Activated CD4-positive, alpha-beta T cell treated with anti-CD3 and anti-CD28 coated beads, Interleukin-2, amount 10 ng/mL, durations not matched to agents 7 days and 5 days (primary cell): ENCODE results near the gene SALL3. TPM values are rescaled to one million over a fixed set of nuclear protein-coding genes. Genes with fewer than 3 reads are reported as not detected.
"Not testable (repeated sequence)": the region's sequence is repeated elsewhere in the genome, so short reads cannot be mapped to it uniquely, and the experiment has no call there.

Source experiments
- CTCF ChIA-PET: fragments of 350-600 bp; sonication (Branson Sonifier 250); formaldehyde crosslinking; loops from one replicate; lab custom pipeline; 2021; ENCODE audit warnings: antibody characterized with exemption; lab: Charles Lee
- POLR2A ChIA-PET: fragments of 350-600 bp; sonication (Branson Sonifier 250); formaldehyde crosslinking; loops from one replicate; lab custom pipeline; 2021; ENCODE audit warnings: antibody characterized with exemption; lab: Charles Lee
- DNase-seq: peaks from one replicate; pipeline ENCODE4 v3.0.0-alpha.2; 2020
- H3K27ac Mint-ChIP-seq: one replicate; pipeline ENCODE4 v1.8.0; 2021; ENCODE audit warnings: mild to moderate bottlenecking, moderate library complexity, mixed read lengths
- H3K27me3 Mint-ChIP-seq: one replicate; pipeline ENCODE4 v1.8.0; 2021; ENCODE audit warnings: mixed read lengths
- H3K36me3 Mint-ChIP-seq: one replicate; pipeline ENCODE4 v1.8.0; 2021; ENCODE audit warnings: low read depth, mixed read lengths
- H3K4me1 Mint-ChIP-seq: one replicate; pipeline ENCODE4 v1.8.0; 2021; ENCODE audit warnings: mixed read lengths
- H3K4me3 Mint-ChIP-seq: one replicate; pipeline ENCODE4 v1.8.0; 2021; ENCODE audit warnings: mild to moderate bottlenecking, moderate library complexity, mixed read lengths
- H3K9me3 Mint-ChIP-seq: one replicate; pipeline ENCODE4 v1.8.0; 2021; ENCODE audit warnings: mixed read lengths
- total RNA-seq, 2 experiments: library from RNA; stranded (reverse); gene quantifications; one replicate each; pipeline ENCODE4 v1.2.3, GENCODE V29; 2021

SALL3 gene
- total RNA-seq, 2 experiments from 2014 or later, result not detected

GRCh38 chr18:78948707-78949106 lies 30.9 kb upstream of the SALL3 start:
- Mint-ChIP-seq H3K27ac (no peak overlapping the region), H3K4me1 (no peaks in the 10 kb centered on the region), H3K27me3 (no peaks in the 10 kb centered on the region), H3K4me3 (no peak overlapping the region), H3K9me3 (peaks cover 8% of the 10 kb centered on the region), H3K36me3 (peaks cover 3% of the 10 kb centered on the region)
- POLR2A ChIA-PET, result no interaction called here
- CTCF ChIA-PET, result no interaction called here
- DNase-seq, result no peak

GRCh38 chr18:78949216-78949615 lies 30.4 kb upstream of the SALL3 start:
- H3K27me3 Mint-ChIP-seq, result no peaks in the 10 kb centered on the region

GRCh38 chr18:78950386-78950785 lies 29.2 kb upstream of the SALL3 start:
- no peaks in the 10 kb centered on the region for H3K27me3 Mint-ChIP-seq
- no peaks in the 10 kb centered on the region for H3K4me1 Mint-ChIP-seq
- H3K4me3 Mint-ChIP-seq, result no peak overlapping the region
- peaks cover 9% of the 10 kb centered on the region for H3K9me3 Mint-ChIP-seq
- ChIA-PET POLR2A (no interaction called here), CTCF (no interaction called here)
- DNase-seq, result no peak
- H3K36me3 Mint-ChIP-seq, result peaks cover 3% of the 10 kb centered on the region
- H3K27ac Mint-ChIP-seq, result no peak overlapping the region

More at GRCh38 chr18:78949216-78949615, 30.4 kb upstream of the SALL3 start:
- POLR2A ChIA-PET, result no interaction called here
- Mint-ChIP-seq H3K4me3 (no peak overlapping the region), H3K4me1 (no peaks in the 10 kb centered on the region), H3K27ac (no peak overlapping the region), H3K36me3 (peaks cover 3% of the 10 kb centered on the region), H3K9me3 (peaks cover 9% of the 10 kb centered on the region)
- CTCF ChIA-PET, result no interaction called here
- DNase-seq, result no peak

- H3K9me3 Mint-ChIP-seq, result peaks cover 9% of the 10 kb centered on the region
- no peak overlapping the region for H3K27ac Mint-ChIP-seq
- no peaks in the 10 kb centered on the region for H3K27me3 Mint-ChIP-seq
- H3K36me3 Mint-ChIP-seq, result peaks cover 3% of the 10 kb centered on the region
- H3K4me3 Mint-ChIP-seq, result no peak overlapping the region
- ChIA-PET POLR2A (no interaction called here), CTCF (no interaction called here)
- H3K4me1 Mint-ChIP-seq, result no peaks in the 10 kb centered on the region
- no peak for DNase-seq
Observed at GRCh38 chr18:78953566-78953965, 26.1 kb upstream of the SALL3 start.

GRCh38 chr18:78955051-78955450 lies 24.6 kb upstream of the SALL3 start:
- H3K4me3 Mint-ChIP-seq, result no peak overlapping the region
- no peak for DNase-seq
- peaks cover 9% of the 10 kb centered on the region for H3K9me3 Mint-ChIP-seq
- no peaks in the 10 kb centered on the region for H3K4me1 Mint-ChIP-seq
- POLR2A ChIA-PET, result no interaction called here
- no peaks in the 10 kb centered on the region for H3K27me3 Mint-ChIP-seq
- no peak overlapping the region for H3K27ac Mint-ChIP-seq
- CTCF ChIA-PET, result interaction anchor here (1.3 kb wide), 1 partner anchor 31 kb away, joined by 3 read pairs; no protein-coding TSS in a partner anchor
- peaks cover 3% of the 10 kb centered on the region for H3K36me3 Mint-ChIP-seq

- no peaks in the 10 kb centered on the region for H3K4me1 Mint-ChIP-seq
- H3K36me3 Mint-ChIP-seq, result no peaks in the 10 kb centered on the region
- ChIA-PET POLR2A (no interaction called here), CTCF (no interaction called here)
- no peaks in the 10 kb centered on the region for H3K27me3 Mint-ChIP-seq
- no peak overlapping the region for H3K27ac Mint-ChIP-seq
- H3K4me3 Mint-ChIP-seq, result no peak overlapping the region
- H3K9me3 Mint-ChIP-seq, result peaks cover 7% of the 10 kb centered on the region
- DNase-seq, result no peak
Observed at GRCh38 chr18:78957140-78957539, 22.5 kb upstream of the SALL3 start.

GRCh38 chr18:78960709-78961108 lies 18.9 kb upstream of the SALL3 start:
- H3K9me3 Mint-ChIP-seq, result peaks cover 18% of the 10 kb centered on the region
- ChIA-PET CTCF (no interaction called here), POLR2A (no interaction called here)
- no peaks in the 10 kb centered on the region for H3K27me3 Mint-ChIP-seq
- no peak for DNase-seq
- H3K4me3 Mint-ChIP-seq, result no peak overlapping the region
- H3K27ac Mint-ChIP-seq, result no peak overlapping the region
- H3K36me3 Mint-ChIP-seq, result no peaks in the 10 kb centered on the region
- no peaks in the 10 kb centered on the region for H3K4me1 Mint-ChIP-seq

GRCh38 chr18:78962098-78962497 lies 17.5 kb upstream of the SALL3 start:
- Mint-ChIP-seq H3K9me3 (peaks cover 18% of the 10 kb centered on the region), H3K27ac (no peak overlapping the region), H3K4me3 (no peak overlapping the region), H3K27me3 (no peaks in the 10 kb centered on the region), H3K36me3 (no peaks in the 10 kb centered on the region), H3K4me1 (no peaks in the 10 kb centered on the region)
- ChIA-PET CTCF (no interaction called here), POLR2A (no interaction called here)
- DNase-seq, result no peak

GRCh38 chr18:78964727-78965126 lies 14.9 kb upstream of the SALL3 start:
- H3K4me3 Mint-ChIP-seq, DNase-seq, H3K4me1 Mint-ChIP-seq, POLR2A ChIA-PET, CTCF ChIA-PET, H3K36me3 Mint-ChIP-seq, H3K27me3 Mint-ChIP-seq, H3K27ac Mint-ChIP-seq: not testable (repeated sequence)
- peaks cover 18% of the 10 kb centered on the region for H3K9me3 Mint-ChIP-seq

GRCh38 chr18:78965260-78965659 lies 14.4 kb upstream of the SALL3 start:
- ChIA-PET CTCF (no interaction called here), POLR2A (no interaction called here)
- Mint-ChIP-seq H3K4me1 (no peaks in the 10 kb centered on the region), H3K27me3 (peaks cover 6% of the 10 kb centered on the region), H3K9me3 (peaks cover 18% of the 10 kb centered on the region), H3K4me3 (no peak overlapping the region), H3K36me3 (no peaks in the 10 kb centered on the region), H3K27ac (no peak overlapping the region)
- DNase-seq, result no peak

GRCh38 chr18:78965917-78966792 lies 13.5 kb upstream of the SALL3 start:
- H3K9me3 Mint-ChIP-seq, result peaks cover 18% of the 10 kb centered on the region
- H3K4me3 Mint-ChIP-seq, result no peak overlapping the region
- H3K27ac Mint-ChIP-seq, result no peak overlapping the region
- H3K4me1 Mint-ChIP-seq, result no peaks in the 10 kb centered on the region
- DNase-seq, result no peak
- H3K27me3 Mint-ChIP-seq, result peaks cover 9% of the 10 kb centered on the region
- CTCF ChIA-PET, result interaction anchor here (0.6 kb wide), 1 partner anchor 22 kb away, joined by 3 read pairs; no protein-coding TSS in a partner anchor
- H3K36me3 Mint-ChIP-seq, result no peaks in the 10 kb centered on the region
- POLR2A ChIA-PET, result no interaction called here

- Mint-ChIP-seq H3K4me3 (no peak overlapping the region), H3K27me3 (peaks cover 13% of the 10 kb centered on the region), H3K9me3 (peaks cover 17% of the 10 kb centered on the region), H3K4me1 (no peaks in the 10 kb centered on the region), H3K27ac (no peak overlapping the region), H3K36me3 (no peaks in the 10 kb centered on the region)
- CTCF ChIA-PET, result interaction anchor here (0.6 kb wide), 1 partner anchor 22 kb away, joined by 3 read pairs; no protein-coding TSS in a partner anchor
- POLR2A ChIA-PET, result no interaction called here
- DNase-seq, result no peak
Observed at GRCh38 chr18:78966793-78967106, 12.9 kb upstream of the SALL3 start.

- no peaks in the 10 kb centered on the region for H3K4me1 Mint-ChIP-seq
- H3K27me3 Mint-ChIP-seq, result peaks cover 23% of the 10 kb centered on the region
- CTCF ChIA-PET, result no interaction called here
- H3K27ac Mint-ChIP-seq, result no peak overlapping the region
- DNase-seq, result no peak
- no peak overlapping the region for H3K4me3 Mint-ChIP-seq
- no peaks in the 10 kb centered on the region for H3K36me3 Mint-ChIP-seq
- POLR2A ChIA-PET, result no interaction called here
- H3K9me3 Mint-ChIP-seq, result peaks cover 7% of the 10 kb centered on the region
Observed at GRCh38 chr18:78967692-78968091, 11.9 kb upstream of the SALL3 start.
